Small intestine (tissue), 7 donors: ENCODE measurements around the gene CASQ2. TPM values are rescaled to one million over a fixed set of nuclear protein-coding genes. Genes with fewer than 3 reads are reported as not detected.

Experiments
- DNase-seq, 2 donors: peaks; one replicate each; pipeline versions ENCODE4 v3.0.0 to v3.0.0-alpha.2; 2013
- FAIRE-seq: peaks from 2 replicates; lab custom pipeline; 2012; peaks lifted over from hg19 to GRCh38; lab: Jason Lieb, UNC
- H3K27ac ChIP-seq, 3 donors: one replicate each; pipeline ENCODE4 v1.5.1; 2013; ENCODE audit warnings: low read length in 2 of 3, mild to moderate bottlenecking in 2 of 3, control low read depth in 1 of 3, inconsistent platforms in 1 of 3, low read depth in 1 of 3, moderate library complexity in 1 of 3
- H3K27me3 ChIP-seq, 3 donors: one replicate each; pipeline ENCODE4 v1.6.1; 2013; ENCODE audit warnings: low read length in 3 of 3, inconsistent platforms in 1 of 3; ENCODE audit not compliant: control insufficient read depth in 3 of 3, insufficient read depth in 3 of 3
- H3K36me3 ChIP-seq, 3 donors: one replicate each; pipeline ENCODE4 v1.6.1; 2013; ENCODE audit warnings: low read length in 3 of 3, inconsistent platforms in 1 of 3, low read depth in 1 of 3, mild to moderate bottlenecking in 1 of 3, moderate library complexity in 1 of 3; ENCODE audit not compliant: control insufficient read depth in 3 of 3, insufficient read depth in 2 of 3
- H3K4me1 ChIP-seq, 3 donors: one replicate each; pipeline ENCODE4 v1.6.1; 2013; ENCODE audit warnings: low read length in 2 of 3, inconsistent platforms in 1 of 3, low read depth in 1 of 3, mild to moderate bottlenecking in 1 of 3, moderate library complexity in 1 of 3; ENCODE audit not compliant: control insufficient read depth in 3 of 3, insufficient read depth in 2 of 3
- H3K4me3 ChIP-seq, 3 donors: one replicate each; pipeline ENCODE4 v1.5.1; 2013; ENCODE audit warnings: low read length in 3 of 3, control low read depth in 1 of 3, inconsistent platforms in 1 of 3, low read depth in 1 of 3, mild to moderate bottlenecking in 1 of 3, moderate library complexity in 1 of 3
- H3K9me3 ChIP-seq, 2 donors: one replicate each; pipeline ENCODE4 v1.6.1; 2013; ENCODE audit warnings: low read depth in 1 of 2, low read length in 1 of 2; ENCODE audit not compliant: control insufficient read depth in 2 of 2, insufficient read depth in 1 of 2
- WGBS, 3 donors: extraction: QIAGEN DNeasy Blood & Tissue Kit; methylation state at CpG; one replicate each; pipeline ENCODE4 v1.1.7; 2013; 5-methylcytosine and 5-hydroxymethylcytosine counted together
- polyA plus RNA-seq, 4 donors: library from polyadenylated mRNA; stranded (reverse) in 3 of 4; unstranded in 1 of 4; fragments of 200-250 nt in 3 of 4; fragments of 120-200 nt in 1 of 4; gene quantifications; one replicate each; pipeline versions ENCODE4 v1.2.1 to v1.2.3, GENCODE V29; 2013
- donor health status: healthy with polysubstance abuse.
- donor health status: control.
- donor health status: control.
- donor health status: Bipolar disorder and iron deficiency.
- donor health status: healthy.

Gene CASQ2
- polyA plus RNA-seq, 4 donors, result 0.22 to 5.9 (median 1.9) TPM

DNA sequence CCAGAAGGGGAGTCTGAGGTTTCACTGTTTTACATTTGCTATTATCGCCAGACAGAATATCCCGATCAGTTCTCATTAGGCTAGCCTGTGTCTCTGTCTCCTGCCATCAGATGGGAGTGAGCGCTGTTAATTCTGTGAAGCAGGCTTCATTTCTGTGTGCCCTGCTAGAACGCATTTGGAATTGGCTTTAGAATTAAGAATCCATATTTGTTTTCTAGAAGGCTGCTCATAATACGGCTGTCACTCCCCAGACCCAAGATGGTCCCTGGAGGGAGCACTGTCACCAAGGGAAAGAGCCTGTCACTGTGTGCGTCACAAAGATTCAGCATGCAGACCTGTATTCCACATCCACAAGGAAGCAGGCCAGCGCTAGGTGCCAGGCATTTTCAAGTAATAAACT is 49.2 kb downstream of the CASQ2 start:
- 94 to 95% (median 95%) methylated on average over 7 of the region's 7 CpGs for whole genome bisulfite sequencing, 3 donors
- peaks cover 0 to 3% of the 10 kb centered on the region in 2 donors for H3K9me3 ChIP-seq
- no peaks in the 10 kb centered on the region for H3K36me3 ChIP-seq
- no peaks in the 10 kb centered on the region for H3K27me3 ChIP-seq
- peaks cover 0 to 9% (median 0%) of the 10 kb centered on the region in 3 donors for H3K4me1 ChIP-seq
- no peak overlapping the region for H3K4me3 ChIP-seq
- DNase-seq (no peak), FAIRE-seq (no peak)
- no peak overlapping the region for H3K27ac ChIP-seq

DNA sequence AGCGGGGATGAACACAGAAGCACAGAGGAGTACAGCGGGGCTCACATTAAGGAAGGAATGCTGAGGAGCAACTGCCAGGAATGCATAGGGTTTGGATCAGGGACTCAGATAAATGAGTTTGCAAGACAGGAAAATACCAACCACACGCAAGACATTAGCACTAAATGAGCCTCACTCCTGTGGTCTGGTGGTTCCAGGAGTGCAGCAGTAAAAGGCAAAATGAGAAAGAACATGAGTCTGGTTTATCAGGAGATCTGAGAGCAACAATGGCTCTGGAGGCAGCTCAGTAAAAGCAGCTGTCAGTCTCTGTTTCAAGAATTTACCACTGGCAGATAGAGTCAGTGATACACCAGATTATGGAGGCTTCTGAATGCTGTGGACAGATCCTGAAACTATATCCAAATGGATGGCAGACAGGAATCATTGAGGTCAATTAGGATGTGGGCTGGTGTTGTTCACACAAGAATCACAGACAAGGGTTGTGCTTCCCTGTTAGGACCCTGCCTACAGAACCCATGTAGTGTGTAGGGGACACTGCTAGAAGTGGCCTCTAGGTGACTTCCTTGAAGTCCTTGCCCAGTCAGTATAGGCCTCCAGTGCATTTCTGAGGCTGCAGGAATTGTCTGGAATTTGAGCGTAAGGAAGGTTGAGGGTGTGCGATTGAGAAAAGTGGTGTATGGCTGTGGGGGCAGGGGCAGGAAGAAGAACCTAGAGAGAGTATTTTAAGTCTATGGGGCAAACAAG is 50.3 kb downstream of the CASQ2 start:
- Histone ChIP-seq H3K27ac (no peak overlapping the region), H3K9me3 (peaks cover 0 to 3% of the 10 kb centered on the region in 2 donors), H3K27me3 (no peaks in the 10 kb centered on the region), H3K4me3 (no peak overlapping the region), H3K36me3 (no peaks in the 10 kb centered on the region), H3K4me1 (peaks cover 0 to 17% (median 0%) of the 10 kb centered on the region in 3 donors)
- no peak for DNase-seq
- 84 to 92% (median 88%) methylated on average over 5 of the region's 5 CpGs for WGBS, 3 donors
- FAIRE-seq, result no peak

DNA sequence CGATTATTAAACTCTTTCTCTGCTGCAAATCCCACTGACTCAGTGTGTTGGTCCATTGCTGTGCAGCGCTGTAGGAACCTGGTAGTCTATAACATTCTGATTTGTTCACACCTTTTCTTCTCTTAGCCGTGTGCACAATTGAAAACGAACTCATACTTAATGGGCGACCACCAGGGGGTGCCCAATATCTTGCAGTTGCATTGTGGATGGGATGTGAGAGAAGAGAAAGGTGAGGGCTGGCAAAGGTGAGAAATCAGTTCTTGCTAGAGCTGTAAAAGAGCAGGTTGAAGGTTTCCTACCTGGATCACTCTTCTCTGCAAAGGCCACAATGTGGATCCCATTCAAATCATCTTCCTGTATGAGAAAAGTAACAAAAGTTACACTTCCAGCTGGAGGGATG is 51.0 kb downstream of the CASQ2 start:
- WGBS, 3 donors, result 52 to 53% (median 53%) methylated on average over 5 of the region's 5 CpGs
- H3K4me1 ChIP-seq, result peaks cover 0 to 17% (median 0%) of the 10 kb centered on the region in 3 donors

GRCh38 chr1:115714572-115715141 is 53.9 kb downstream of the CASQ2 start:
- Histone ChIP-seq H3K27ac (peak overlapping the region in 1 of 3 donors; percentile 71), H3K27me3 (peaks cover 0 to 3% (median 0%) of the 10 kb centered on the region in 3 donors), H3K4me3 (no peak overlapping the region), H3K9me3 (peaks cover 0 to 3% of the 10 kb centered on the region in 2 donors), H3K36me3 (no peaks in the 10 kb centered on the region), H3K4me1 (peaks cover 0 to 32% (median 0%) of the 10 kb centered on the region in 3 donors)
- DNase-seq, result peak; percentile 39 to 79
- FAIRE-seq, result no peak
- 0 to 52% (median 39%) methylated on average over 1 of the region's 1 CpG for WGBS, 3 donors

More for the DNA sequence above, 51.0 kb downstream of the CASQ2 start:
- no peaks in the 10 kb centered on the region for H3K27me3 ChIP-seq
- peaks cover 0 to 3% of the 10 kb centered on the region in 2 donors for H3K9me3 ChIP-seq
- DNase-seq (peak; percentile 42 to 55), FAIRE-seq (no peak)
- no peaks in the 10 kb centered on the region for H3K36me3 ChIP-seq
- H3K4me3 ChIP-seq, result no peak overlapping the region
- H3K27ac ChIP-seq, result no peak overlapping the region

DNA sequence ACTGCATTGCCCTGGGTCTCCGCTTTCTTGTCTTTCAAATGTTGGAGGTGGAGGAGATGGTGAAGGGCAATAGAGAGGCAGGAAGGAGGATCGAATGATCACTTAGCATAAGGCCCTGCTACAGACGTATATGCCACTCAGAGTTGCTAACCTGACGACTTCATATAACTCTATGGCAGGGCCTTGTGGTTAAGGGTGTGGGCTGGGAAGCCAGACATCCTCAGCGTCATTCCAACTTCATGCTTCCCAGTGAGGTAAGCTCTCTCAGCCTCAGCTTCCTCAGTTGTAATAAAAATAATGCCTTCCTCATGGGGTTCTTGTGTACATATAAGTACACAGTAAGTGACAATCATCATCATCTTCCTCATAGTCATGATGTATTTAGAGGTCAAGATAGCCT is 54.6 kb downstream of the CASQ2 start:
- H3K36me3 ChIP-seq, result no peaks in the 10 kb centered on the region
- peak overlapping the region in 1 of 3 donors; percentile 71 for H3K27ac ChIP-seq
- H3K4me3 ChIP-seq, result no peak overlapping the region
- DNase-seq (no peak), FAIRE-seq (no peak)
- peaks cover 0 to 32% (median 0%) of the 10 kb centered on the region in 3 donors for H3K4me1 ChIP-seq
- WGBS, 3 donors, result 72 to 87% (median 84%) methylated on average over 5 of the region's 5 CpGs
- peaks cover 0 to 3% of the 10 kb centered on the region in 2 donors for H3K9me3 ChIP-seq
- H3K27me3 ChIP-seq, result peaks cover 0 to 3% (median 0%) of the 10 kb centered on the region in 3 donors

DNA sequence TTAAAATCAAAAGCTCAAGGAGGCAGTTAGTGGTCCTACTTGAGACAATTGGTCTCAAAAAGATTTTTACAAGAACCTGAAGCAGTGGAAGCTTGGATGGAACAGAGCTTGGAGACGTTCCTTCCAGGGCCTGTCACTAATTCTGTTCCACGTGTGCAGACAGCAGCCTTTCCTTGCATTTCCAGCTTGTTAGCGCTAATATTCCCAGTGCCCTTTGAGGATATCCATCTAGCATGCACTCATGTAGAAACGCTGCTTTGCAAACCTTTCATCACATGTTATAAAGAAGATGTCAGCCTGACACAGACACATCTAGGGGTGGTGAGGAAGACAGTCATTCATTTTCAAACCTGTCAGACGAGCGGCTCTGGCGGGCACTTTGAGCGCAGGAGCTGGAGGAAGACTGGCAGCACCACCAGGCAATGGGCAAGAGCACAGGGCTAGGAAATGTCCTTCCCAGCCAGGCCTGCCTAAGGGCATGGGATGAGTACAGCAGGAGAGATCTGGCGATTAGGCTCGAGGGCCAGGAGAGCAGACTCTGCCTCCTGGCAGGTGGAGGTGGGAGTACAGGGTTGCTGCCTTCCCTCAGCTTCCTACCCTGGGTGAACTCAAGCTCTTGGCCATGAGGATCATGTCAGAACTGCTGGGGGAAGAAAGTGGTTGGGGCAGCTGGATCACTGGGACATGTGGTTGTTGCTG is 55.5 kb downstream of the CASQ2 start:
- WGBS, 3 donors, result 81 to 89% (median 81%) methylated on average over 10 of the region's 10 CpGs
- Histone ChIP-seq H3K36me3 (no peaks in the 10 kb centered on the region), H3K27me3 (peaks cover 0 to 3% (median 0%) of the 10 kb centered on the region in 3 donors), H3K4me1 (peaks cover 0 to 32% (median 0%) of the 10 kb centered on the region in 3 donors), H3K27ac (no peak overlapping the region), H3K9me3 (peaks cover 0 to 3% of the 10 kb centered on the region in 2 donors), H3K4me3 (no peak overlapping the region)
- DNase-seq (no peak), FAIRE-seq (no peak)

- H3K4me1 ChIP-seq, result peaks cover 0 to 32% (median 0%) of the 10 kb centered on the region in 3 donors
- WGBS, 3 donors, result 34 to 49% (median 37%) methylated on average over 9 of the region's 9 CpGs
- no peaks in the 10 kb centered on the region for H3K36me3 ChIP-seq
- H3K4me3 ChIP-seq, result no peak overlapping the region
- no peaks in the 10 kb centered on the region for H3K9me3 ChIP-seq
- no peak overlapping the region for H3K27ac ChIP-seq
- peaks cover 0 to 3% (median 0%) of the 10 kb centered on the region in 3 donors for H3K27me3 ChIP-seq
- FAIRE-seq, result no peak
- peak; percentile 45 to 75 for DNase-seq
Observed at GRCh38 chr1:115710859-115711624, 57.5 kb downstream of the CASQ2 start.
